HCT116 (cell line): ENCODE results near the gene PCDH17. TPM values are rescaled to one million over a fixed set of nuclear protein-coding genes. Genes with fewer than 3 reads are reported as not detected.

Source experiments
- ATAC-seq: fragments of 200-7000 bp; cut with Tn5 transposase; 2 replicates; pipeline ENCODE4 v1.9.1; 2020; ENCODE audit warnings: mild to moderate bottlenecking, moderate library complexity
- BruUV-seq: library from RNA; stranded (reverse); fragments of 400-500 nt; replicated peaks from 2 replicates; lab custom pipeline; 2021; lab: Mats Ljungman, UMichigan
- CTCF ChIA-PET: fragments of 300-600 bp; sonication (Branson Sonifier 250); formaldehyde crosslinking; loops from one replicate; lab custom pipeline; 2021; ENCODE audit warnings: antibody characterized with exemption; lab: Charles Lee
- POLR2A ChIA-PET: fragments of 300-600, 350-600 bp; sonication (Branson Sonifier 250); formaldehyde crosslinking; loops from one replicate; lab custom pipeline; 2021; ENCODE audit warnings: antibody characterized with exemption; lab: Charles Lee
- RAD21 ChIA-PET, 2 experiments: fragments of 300-600 bp; sonication (Branson Sonifier 250); formaldehyde crosslinking; loops; one replicate each; lab custom pipeline; 2023; ENCODE audit warnings: low total read pairs in 2 of 2; ENCODE audit not compliant: uncharacterized antibody in 2 of 2, unreplicated experiment in 2 of 2, low non-redundant PET in 1 of 2; lab: Charles Lee
- DNase-seq: peaks from one replicate; pipeline ENCODE4 v3.0.0-alpha.2; 2010; ENCODE audit warnings: low read depth, low spot score
- H2AFZ ChIP-seq: fragments of 200-600 bp; shearing (Covaris generic), sonication (generic); 2 replicates; pipeline ENCODE4 v1.6.1; 2017; ENCODE audit warnings: low read depth, mixed run types, mixed read lengths, antibody characterized with exemption, low read length; ENCODE audit not compliant: poor library complexity, severe bottlenecking
- H3K27ac ChIP-seq: 2 replicates; pipeline ENCODE4 v1.5.1; 2012; ENCODE audit warnings: low read depth, low read length
- H3K27me3 ChIP-seq: fragments of 200-600 bp; sonication (generic); 2 replicates; pipeline ENCODE4 v1.6.1; 2016; ENCODE audit warnings: mixed run types, low read length, mixed read lengths; ENCODE audit not compliant: insufficient read depth
- H3K36me3 ChIP-seq, 2 experiments: fragments of 200-500 bp in 1 of 2; fragments of 200-600 bp in 1 of 2; sonication (Bioruptor generic) in 1 of 2; sonication (generic) in 1 of 2; 2 replicates each; pipeline versions ENCODE4 v1.5.1 to v1.6.1; 2014 to 2016; ENCODE audit warnings: low read length in 2 of 2, inconsistent platforms in 1 of 2, mixed read lengths in 1 of 2, mixed run types in 1 of 2; ENCODE audit not compliant: insufficient read depth in 2 of 2, control insufficient read depth in 1 of 2
- H3K4me1 ChIP-seq, 2 experiments: fragments of 200-600 bp in 1 of 2; sonication (generic) in 1 of 2; 2 replicates each; pipeline versions ENCODE4 v1.5.1 to v1.6.1; 2012 to 2017; ENCODE audit warnings: low read length in 2 of 2, inconsistent platforms in 1 of 2, mild to moderate bottlenecking in 1 of 2, mixed read lengths in 1 of 2, mixed run types in 1 of 2, moderate library complexity in 1 of 2; ENCODE audit not compliant: insufficient read depth in 2 of 2, control insufficient read depth in 1 of 2
- H3K4me2 ChIP-seq: fragments of 200-600 bp; sonication (generic); 2 replicates; pipeline ENCODE4 v1.6.1; 2017; ENCODE audit warnings: mixed run types, low read length, mixed read lengths
- H3K4me3 ChIP-seq, 2 experiments: fragments of 200-600 bp in 1 of 2; sonication (generic) in 1 of 2; replicated peaks in 1 of 2; 2 replicates each; pipeline ENCODE4 v1.5.1; 2011 to 2016; ENCODE audit warnings: low read length in 2 of 2, control low read depth in 1 of 2, low read depth in 1 of 2, mild to moderate bottlenecking in 1 of 2, mixed read lengths in 1 of 2, mixed run types in 1 of 2
- H3K79me2 ChIP-seq: fragments of 200-600 bp; sonication (generic); 2 replicates; pipeline ENCODE4 v1.6.1; 2017; ENCODE audit warnings: mild to moderate bottlenecking, mixed run types, low read length, moderate library complexity, mixed read lengths; ENCODE audit not compliant: insufficient read depth
- H3K9ac ChIP-seq: fragments of 200-600 bp; sonication (generic); 2 replicates; pipeline ENCODE4 v1.6.1; 2016; ENCODE audit warnings: low read length, mixed read lengths
- H3K9me2 ChIP-seq: fragments of 200-600 bp; sonication (generic), shearing (Covaris generic); 2 replicates; pipeline ENCODE4 v1.6.1; 2017; ENCODE audit warnings: mixed run types, mild to moderate bottlenecking, moderate library complexity; ENCODE audit not compliant: insufficient read depth
- H3K9me3 ChIP-seq, 2 experiments: fragments of 200-500 bp in 1 of 2; fragments of 200-600 bp in 1 of 2; sonication (Bioruptor generic) in 1 of 2; sonication (generic) in 1 of 2; 2 replicates each; pipeline ENCODE4 v1.6.1; 2014 to 2017; ENCODE audit warnings: low read length in 2 of 2, mixed read lengths in 2 of 2, inconsistent platforms in 1 of 2, low read depth in 1 of 2, mild to moderate bottlenecking in 1 of 2, mixed run types in 1 of 2, moderate library complexity in 1 of 2; ENCODE audit not compliant: control insufficient read depth in 1 of 2, insufficient read depth in 1 of 2
- H4K20me1 ChIP-seq: fragments of 200-600 bp; sonication (generic), shearing (Covaris generic); 2 replicates; pipeline ENCODE4 v1.6.1; 2017; ENCODE audit warnings: mixed run types, mild to moderate bottlenecking, moderate library complexity; ENCODE audit not compliant: insufficient read depth
- EGR1 ChIP-seq: IDR thresholded peaks from 2 replicates; pipeline ENCODE4 v1.6.1; 2012; ENCODE audit warnings: low read depth
- ELF1 ChIP-seq: IDR thresholded peaks from 2 replicates; pipeline ENCODE4 v1.6.1; 2012; ENCODE audit warnings: low read depth, borderline replicate concordance
- EZH2 ChIP-seq: fragments of 200-600 bp; sonication (generic); IDR thresholded peaks from 2 replicates; pipeline ENCODE4 v1.6.1; 2017; ENCODE audit warnings: antibody characterized with exemption, mixed run types
- EZH2phosphoT487 ChIP-seq: fragments of 200-600 bp; IDR thresholded peaks from 2 replicates; pipeline ENCODE4 v1.6.1; 2018; ENCODE audit warnings: antibody characterized with exemption, borderline replicate concordance
- FOSL1 ChIP-seq: IDR thresholded peaks from 2 replicates; pipeline ENCODE4 v1.6.1; 2012; ENCODE audit warnings: low read depth
- JUND ChIP-seq: IDR thresholded peaks from 2 replicates; pipeline ENCODE4 v1.6.1; 2012
- POLR2AphosphoS5 ChIP-seq: IDR thresholded peaks from 2 replicates; pipeline ENCODE4 v1.6.1; 2011; ENCODE audit warnings: mild to moderate bottlenecking, low read depth, low read length, moderate library complexity
- SIN3A ChIP-seq: IDR thresholded peaks from 2 replicates; pipeline ENCODE4 v1.6.1; 2012; ENCODE audit warnings: low read depth
- SP1 ChIP-seq: IDR thresholded peaks from 2 replicates; pipeline ENCODE4 v1.6.1; 2012; ENCODE audit warnings: low read depth
- SRF ChIP-seq: IDR thresholded peaks from 2 replicates; pipeline ENCODE4 v1.6.1; 2012; ENCODE audit warnings: low read depth
- YY1 ChIP-seq: IDR thresholded peaks from 2 replicates; pipeline ENCODE4 v1.6.1; 2011; ENCODE audit warnings: low read length, low read depth, moderate library complexity, mild to moderate bottlenecking; ENCODE audit not compliant: insufficient replicate concordance; ENCODE audit errors: extremely low read depth
- ZFX ChIP-seq: fragments of 450-650 bp; IDR thresholded peaks from 2 replicates; pipeline ENCODE4 v1.6.1; 2017
- ZNF274 ChIP-seq: fragments of 200-500 bp; sonication (Bioruptor generic); IDR thresholded peaks from 2 replicates; pipeline ENCODE4 v1.6.1; 2014; ENCODE audit warnings: mild to moderate bottlenecking, low read depth, low read length, inconsistent platforms
- intact Hi-C: fragments of 100-400 bp; cut with micrococcal nuclease; formaldehyde crosslinking; loops from 2 replicates; pipeline ENCODE4 v1.10.0; 2022
- total RNA-seq: library from RNA; stranded (reverse); gene quantifications from one replicate; pipeline ENCODE4 v1.2.1, GENCODE V29; 2021; ENCODE audit not compliant: unreplicated experiment
- TF ChIP-seq, protein P1 (sequence below): IDR thresholded peaks from 2 replicates; pipeline ENCODE4 v1.6.1; 2012; ENCODE audit warnings: low read depth
- TF ChIP-seq, protein P2 (sequence below), 3 experiments: fragments of 200-600 bp in 1 of 3; sonication (generic) in 1 of 3; IDR thresholded peaks in 2 of 3; conservative IDR thresholded peaks in 1 of 3; 2 replicates each; pipeline ENCODE4 v1.5.1; 2012 to 2017; ENCODE audit warnings: low read depth in 2 of 3, low read length in 2 of 3, antibody characterized with exemption in 1 of 3, borderline replicate concordance in 1 of 3, control low read depth in 1 of 3, mild to moderate bottlenecking in 1 of 3, mixed read lengths in 1 of 3, mixed run types in 1 of 3, moderate library complexity in 1 of 3; ENCODE audit not compliant: insufficient read depth in 1 of 3

PCDH17 gene
- total RNA-seq, 1 experiment from 2014 or later = 0.02 TPM

DNA sequence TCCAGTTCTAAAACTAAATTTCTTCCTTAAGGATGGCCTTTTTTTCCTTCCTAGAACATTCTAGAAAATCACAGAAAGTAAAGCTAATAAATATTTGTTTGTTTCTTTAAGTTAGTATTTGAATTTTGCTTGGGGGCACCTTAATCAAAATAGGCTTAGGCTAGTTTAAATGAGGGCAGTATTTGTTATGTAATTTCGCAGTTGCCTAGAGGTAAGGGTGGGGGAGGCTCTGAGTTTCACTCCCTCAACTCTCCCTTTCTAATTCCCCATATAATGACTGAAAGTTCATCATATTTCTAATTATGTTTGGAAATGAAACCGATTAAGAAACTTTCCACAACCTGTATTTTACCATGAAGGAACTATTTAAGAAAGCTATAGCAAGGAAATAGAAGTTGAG is 40.6 kb downstream of the PCDH17 start:
- Histone ChIP-seq H2AFZ (no peak overlapping the region), H3K4me1 (no peaks in the 10 kb centered on the region), H3K9ac (no peak overlapping the region), H4K20me1 (no peaks in the 10 kb centered on the region), H3K4me3 (no peak overlapping the region), H3K9me2 (no peaks in the 10 kb centered on the region), H3K27ac (no peak overlapping the region), H3K36me3 (no peaks in the 10 kb centered on the region), H3K9me3 (peaks cover 0 to 16% of the 10 kb centered on the region in 2 experiments; a peak in 2 of 4 replicates), H3K27me3 (no peaks in the 10 kb centered on the region), H3K4me2 (no peak overlapping the region), H3K79me2 (no peaks in the 10 kb centered on the region)
- no peak for ATAC-seq
- no peak for DNase-seq
- intact Hi-C loops = no loop called here
- POLR2A ChIA-PET = no interaction called here
- RAD21 ChIA-PET = no interaction called here
- BruUV-seq = no TSS peak
- CTCF ChIA-PET = no interaction called here
- TF ChIP-seq SIN3A (no peak), ELF1 (no peak), ZNF274 (no peak), EGR1 (no peak), JUND (no peak), EZH2 (no peak), EZH2phosphoT487 (no peak), ZFX (no peak), SRF (no peak), POLR2AphosphoS5 (no peak), SP1 (no peak), FOSL1 (no peak), YY1 (no peak)
- TF ChIP-seq, protein P1, sequence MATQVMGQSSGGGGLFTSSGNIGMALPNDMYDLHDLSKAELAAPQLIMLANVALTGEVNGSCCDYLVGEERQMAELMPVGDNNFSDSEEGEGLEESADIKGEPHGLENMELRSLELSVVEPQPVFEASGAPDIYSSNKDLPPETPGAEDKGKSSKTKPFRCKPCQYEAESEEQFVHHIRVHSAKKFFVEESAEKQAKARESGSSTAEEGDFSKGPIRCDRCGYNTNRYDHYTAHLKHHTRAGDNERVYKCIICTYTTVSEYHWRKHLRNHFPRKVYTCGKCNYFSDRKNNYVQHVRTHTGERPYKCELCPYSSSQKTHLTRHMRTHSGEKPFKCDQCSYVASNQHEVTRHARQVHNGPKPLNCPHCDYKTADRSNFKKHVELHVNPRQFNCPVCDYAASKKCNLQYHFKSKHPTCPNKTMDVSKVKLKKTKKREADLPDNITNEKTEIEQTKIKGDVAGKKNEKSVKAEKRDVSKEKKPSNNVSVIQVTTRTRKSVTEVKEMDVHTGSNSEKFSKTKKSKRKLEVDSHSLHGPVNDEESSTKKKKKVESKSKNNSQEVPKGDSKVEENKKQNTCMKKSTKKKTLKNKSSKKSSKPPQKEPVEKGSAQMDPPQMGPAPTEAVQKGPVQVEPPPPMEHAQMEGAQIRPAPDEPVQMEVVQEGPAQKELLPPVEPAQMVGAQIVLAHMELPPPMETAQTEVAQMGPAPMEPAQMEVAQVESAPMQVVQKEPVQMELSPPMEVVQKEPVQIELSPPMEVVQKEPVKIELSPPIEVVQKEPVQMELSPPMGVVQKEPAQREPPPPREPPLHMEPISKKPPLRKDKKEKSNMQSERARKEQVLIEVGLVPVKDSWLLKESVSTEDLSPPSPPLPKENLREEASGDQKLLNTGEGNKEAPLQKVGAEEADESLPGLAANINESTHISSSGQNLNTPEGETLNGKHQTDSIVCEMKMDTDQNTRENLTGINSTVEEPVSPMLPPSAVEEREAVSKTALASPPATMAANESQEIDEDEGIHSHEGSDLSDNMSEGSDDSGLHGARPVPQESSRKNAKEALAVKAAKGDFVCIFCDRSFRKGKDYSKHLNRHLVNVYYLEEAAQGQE = no peak
- TF ChIP-seq, protein P2, sequence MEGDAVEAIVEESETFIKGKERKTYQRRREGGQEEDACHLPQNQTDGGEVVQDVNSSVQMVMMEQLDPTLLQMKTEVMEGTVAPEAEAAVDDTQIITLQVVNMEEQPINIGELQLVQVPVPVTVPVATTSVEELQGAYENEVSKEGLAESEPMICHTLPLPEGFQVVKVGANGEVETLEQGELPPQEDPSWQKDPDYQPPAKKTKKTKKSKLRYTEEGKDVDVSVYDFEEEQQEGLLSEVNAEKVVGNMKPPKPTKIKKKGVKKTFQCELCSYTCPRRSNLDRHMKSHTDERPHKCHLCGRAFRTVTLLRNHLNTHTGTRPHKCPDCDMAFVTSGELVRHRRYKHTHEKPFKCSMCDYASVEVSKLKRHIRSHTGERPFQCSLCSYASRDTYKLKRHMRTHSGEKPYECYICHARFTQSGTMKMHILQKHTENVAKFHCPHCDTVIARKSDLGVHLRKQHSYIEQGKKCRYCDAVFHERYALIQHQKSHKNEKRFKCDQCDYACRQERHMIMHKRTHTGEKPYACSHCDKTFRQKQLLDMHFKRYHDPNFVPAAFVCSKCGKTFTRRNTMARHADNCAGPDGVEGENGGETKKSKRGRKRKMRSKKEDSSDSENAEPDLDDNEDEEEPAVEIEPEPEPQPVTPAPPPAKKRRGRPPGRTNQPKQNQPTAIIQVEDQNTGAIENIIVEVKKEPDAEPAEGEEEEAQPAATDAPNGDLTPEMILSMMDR (IDR thresholded peaks at IDR 0.05 in 2 of 3, conservative IDR thresholded peaks at IDR 0.05 in 1 of 3; ENCODE audit: borderline replicate concordance in 1 of 3, insufficient read depth in 1 of 3, low read depth in 2 of 3, low read length in 2 of 3) = no peak
